ENCODE measurements around the gene FN3K. TPM values are rescaled to one million over a fixed set of nuclear protein-coding genes. Genes with fewer than 3 reads are reported as not detected.

FN3K gene
- total and polyA plus RNA-seq, 2 of the 4 experiments (the other 2 are of a cell fraction), result 0.90 to 2.9 TPM

GRCh38 chr17:82751171-82751570 is 15.8 kb downstream of the FN3K start:
- Histone ChIP-seq H4K8ac (ENCODE audit: low read depth in 2 of 2, low read length in 2 of 2) (no peak overlapping the region; a peak in 1 of 4 replicates), H3K27ac (ENCODE audit: insufficient read depth, low read length) (peak overlapping the region; percentile 18; the same call in 1 of the 2 replicates), H3K56ac (ENCODE audit: extremely low read depth, insufficient read depth, low read length) (no peak overlapping the region), H3K4me3 (ENCODE audit: insufficient read depth, low read depth, low read length) (peak overlapping the region; percentile 62), H3K14ac (replicated peaks; ENCODE audit: low read depth, low read length) (no peak overlapping the region), H4K5ac (ENCODE audit: low read depth, low read length) (no peak overlapping the region), H4K91ac (ENCODE audit: insufficient read depth, low read depth, low read length) (no peak overlapping the region), H2BK15ac (ENCODE audit: low read depth, low read length) (no peak overlapping the region), H3K18ac (ENCODE audit: low read depth, low read length) (no peak overlapping the region), H3K4ac (ENCODE audit: low read depth, low read length) (no peak overlapping the region), H3K4me1 (ENCODE audit: control insufficient read depth, insufficient read depth, low read length) (peaks cover 4% of the 10 kb centered on the region), H2BK5ac (ENCODE audit: low read depth, low read length, poor library complexity, severe bottlenecking) (no peak overlapping the region), H2BK20ac (ENCODE audit: low read depth, low read length) (no peak overlapping the region), H2AK5ac (ENCODE audit: low read depth, low read length) (no peak overlapping the region), H2AFZ (replicated peaks; ENCODE audit: low read length, poor library complexity) (peak overlapping the region; percentile 98), H3K27me3 (ENCODE audit: control insufficient read depth, insufficient read depth, low read length) (no peaks in the 10 kb centered on the region), H3K36me3 (ENCODE audit: control insufficient read depth, insufficient read depth, low read length) (no peaks in the 10 kb centered on the region), H3K4me2 (ENCODE audit: low read depth, low read length) (peak overlapping the region; percentile 98), H3K9me3 (ENCODE audit: control insufficient read depth, insufficient read depth, low read length) (no peaks in the 10 kb centered on the region; the same call in 1 of the 2 replicates), H3K9ac (ENCODE audit: low read depth, low read length) (peak overlapping the region; percentile 82), H3K79me1 (ENCODE audit: low read depth in 1 of 2, low read length in 2 of 2) (peaks cover 27 to 38% of the 10 kb centered on the region in 2 experiments), H3K9me1 (ENCODE audit: insufficient read depth, low read length) (peaks cover 10% of the 10 kb centered on the region), H3K23ac (ENCODE audit: low read depth, low read length) (no peak overlapping the region), H2AK9ac (replicated peaks; ENCODE audit: low read depth, low read length, poor library complexity) (no peak overlapping the region), H4K20me1 (ENCODE audit: insufficient read depth, low read length) (peaks cover 16% of the 10 kb centered on the region), H2BK120ac (ENCODE audit: low read depth, low read length) (no peak overlapping the region)
- DNase-seq (no peak), ATAC-seq (ENCODE audit: low read depth) (no peak; the same call in 1 of the 2 replicates)
- TF ChIP-seq MXI1 (IDR thresholded peaks at IDR 0.05; ENCODE audit: borderline replicate concordance, low read depth, low read length), result peak; percentile 52; the same call in 1 of the 2 replicates
- no peak for TF ChIP-seq MAZ (IDR thresholded peaks at IDR 0.05; ENCODE audit: borderline replicate concordance, low read depth, low read length)
- in situ Hi-C loops (cut with MboI; ENCODE audit: low sequenced_read_pairs) (no loop called here), dilution Hi-C loops (cut with HindIII; ENCODE audit: low sequenced_read_pairs, unreplicated experiment) (no loop called here), intact Hi-C loops (cut with micrococcal nuclease) (no loop called here)
- ChIA-PET POLR2A (ENCODE audit: unreplicated experiment) (interaction anchor here (0.6 kb wide), 1 partner anchor 332 kb away, joined by 6 read pairs; no protein-coding TSS in a partner anchor), CTCF (no interaction called here)
- 3% methylated on average over 8 of the region's 56 CpGs; no CpG with 5 or more reads in 1 of the 2 experiments for WGBS, 2 experiments (ENCODE audit: extremely low coverage in 2 of 2, insufficient read length in 1 of 2)
- no TSS peak for BruUV-seq (replicated peaks)
